ENCODE results near the gene DUSP2.

DNA sequence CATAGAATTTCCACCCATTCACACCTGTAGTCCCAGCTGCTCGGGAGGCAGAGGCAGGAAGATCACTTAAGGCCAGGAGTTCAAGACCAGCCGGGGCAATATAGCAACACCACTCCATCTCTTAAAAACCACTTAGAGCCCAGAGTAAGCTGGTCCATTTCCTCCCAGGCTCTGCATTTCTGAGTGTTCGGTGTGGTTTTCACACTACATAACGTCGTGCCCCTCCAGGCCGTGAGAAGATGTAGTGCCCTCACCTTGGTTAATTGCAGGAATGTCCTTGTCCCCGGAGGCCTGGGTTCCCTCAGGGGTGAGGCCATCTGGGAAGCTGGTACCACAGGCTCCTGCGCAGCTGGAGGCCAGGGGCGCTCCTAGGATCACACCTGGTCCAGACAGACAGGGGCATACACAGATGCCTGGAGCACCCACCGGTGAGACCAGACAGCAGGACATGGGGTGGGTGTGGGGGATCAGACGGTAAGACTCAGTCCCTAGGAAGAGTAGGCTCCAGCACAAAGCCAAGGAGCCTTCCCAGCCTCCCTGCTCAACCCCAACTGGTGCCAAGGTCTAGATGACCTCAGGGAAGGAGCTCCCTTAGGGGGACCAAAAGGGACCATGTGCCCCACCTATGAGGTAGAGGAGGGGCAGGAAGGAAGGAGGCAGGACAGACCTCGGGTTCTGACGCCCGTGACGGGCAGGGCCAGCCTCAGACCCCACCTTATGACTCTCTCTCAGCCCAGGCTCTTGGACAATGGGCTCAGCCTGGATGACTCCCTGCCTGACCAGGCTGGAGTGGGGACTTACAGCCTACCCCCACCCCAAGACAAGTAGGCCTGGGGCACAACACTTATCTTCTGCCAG lies 7.7 kb downstream of the DUSP2 start:
- TF ChIP-seq, protein P1, sequence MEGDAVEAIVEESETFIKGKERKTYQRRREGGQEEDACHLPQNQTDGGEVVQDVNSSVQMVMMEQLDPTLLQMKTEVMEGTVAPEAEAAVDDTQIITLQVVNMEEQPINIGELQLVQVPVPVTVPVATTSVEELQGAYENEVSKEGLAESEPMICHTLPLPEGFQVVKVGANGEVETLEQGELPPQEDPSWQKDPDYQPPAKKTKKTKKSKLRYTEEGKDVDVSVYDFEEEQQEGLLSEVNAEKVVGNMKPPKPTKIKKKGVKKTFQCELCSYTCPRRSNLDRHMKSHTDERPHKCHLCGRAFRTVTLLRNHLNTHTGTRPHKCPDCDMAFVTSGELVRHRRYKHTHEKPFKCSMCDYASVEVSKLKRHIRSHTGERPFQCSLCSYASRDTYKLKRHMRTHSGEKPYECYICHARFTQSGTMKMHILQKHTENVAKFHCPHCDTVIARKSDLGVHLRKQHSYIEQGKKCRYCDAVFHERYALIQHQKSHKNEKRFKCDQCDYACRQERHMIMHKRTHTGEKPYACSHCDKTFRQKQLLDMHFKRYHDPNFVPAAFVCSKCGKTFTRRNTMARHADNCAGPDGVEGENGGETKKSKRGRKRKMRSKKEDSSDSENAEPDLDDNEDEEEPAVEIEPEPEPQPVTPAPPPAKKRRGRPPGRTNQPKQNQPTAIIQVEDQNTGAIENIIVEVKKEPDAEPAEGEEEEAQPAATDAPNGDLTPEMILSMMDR (IDR thresholded peaks at IDR 0.05): no peak
- no peak for TF ChIP-seq EP300 (IDR thresholded peaks at IDR 0.05)
